NOMO-1 treated with dmso at 0.1 percent for 144 hours (cell line): Measurements from ENCODE around the gene THNSL1.
A peak's percentile ranks its signal among the peaks of the same experiment; 100 is the strongest.
"Not testable (repeated sequence)": the region's sequence is repeated elsewhere in the genome, so short reads cannot be mapped to it uniquely, and the experiment has no call there.

ENCODE experiments used
- DNase-seq: peaks from one replicate; lab custom pipeline; 2025; ENCODE audit not compliant: unreplicated experiment; lab: John Stamatoyannopoulos, UW

Gene THNSL1

DNA sequence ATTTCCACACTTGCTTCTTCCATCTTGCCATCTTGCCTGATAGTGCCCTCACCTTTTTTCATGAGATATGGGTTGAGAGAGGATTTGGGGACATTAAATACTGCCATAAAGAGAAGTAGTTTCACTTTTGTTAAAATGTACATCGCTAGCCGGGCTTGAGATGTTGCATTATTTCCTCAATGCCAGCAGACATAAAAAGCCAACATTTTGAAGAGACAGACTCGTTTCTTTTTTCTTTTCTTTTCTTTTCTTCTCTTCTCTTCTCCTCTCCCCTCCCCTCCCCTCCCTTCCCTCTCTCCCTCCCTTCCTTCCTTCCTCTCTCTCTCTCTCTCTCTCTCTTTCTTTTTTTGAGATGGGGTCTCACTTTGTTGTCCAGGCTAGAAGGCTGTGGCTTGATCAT is 18.4 kb upstream of the THNSL1 start:
- DNase-seq = no peak

DNA sequence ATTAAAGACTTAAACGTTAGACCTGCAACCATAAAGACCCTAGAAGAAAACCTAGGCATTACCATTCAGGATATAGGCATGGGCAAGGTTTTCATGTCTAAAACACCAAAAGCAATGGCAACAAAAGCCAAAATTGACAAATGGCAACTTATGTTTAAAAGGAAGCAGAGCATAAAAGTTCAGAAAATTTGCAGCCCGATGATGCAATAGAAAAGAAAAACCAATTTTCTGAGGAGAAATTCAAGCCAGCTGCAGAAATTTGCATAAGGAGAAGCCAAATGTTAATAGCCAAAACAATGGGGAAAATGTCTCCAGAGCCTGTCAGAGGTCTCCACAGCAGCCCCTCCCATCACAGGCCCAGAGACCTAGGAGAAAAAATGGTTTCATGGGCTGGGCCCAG is 4.8 kb upstream of the THNSL1 start:
- DNase-seq = not testable (repeated sequence)

DNA sequence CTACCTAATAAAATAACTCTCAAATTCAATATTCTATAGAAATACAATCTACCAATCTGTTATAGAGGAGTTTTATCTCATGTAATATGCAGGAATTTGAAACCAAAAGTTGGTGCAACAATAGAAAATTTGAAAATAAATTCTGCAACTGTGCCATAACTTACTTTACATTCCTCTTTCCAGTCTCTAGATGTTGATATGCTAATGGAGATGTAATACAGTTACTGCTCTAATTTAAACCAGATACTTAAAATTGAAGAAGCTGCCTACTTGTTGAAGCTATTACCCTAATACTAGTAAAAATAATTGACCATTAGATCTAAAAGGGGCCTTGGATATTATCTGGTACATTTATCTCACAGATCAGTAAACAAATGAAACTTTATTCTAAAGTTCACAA is 1.8 kb upstream of the THNSL1 start:
- DNase-seq = no peak

DNA sequence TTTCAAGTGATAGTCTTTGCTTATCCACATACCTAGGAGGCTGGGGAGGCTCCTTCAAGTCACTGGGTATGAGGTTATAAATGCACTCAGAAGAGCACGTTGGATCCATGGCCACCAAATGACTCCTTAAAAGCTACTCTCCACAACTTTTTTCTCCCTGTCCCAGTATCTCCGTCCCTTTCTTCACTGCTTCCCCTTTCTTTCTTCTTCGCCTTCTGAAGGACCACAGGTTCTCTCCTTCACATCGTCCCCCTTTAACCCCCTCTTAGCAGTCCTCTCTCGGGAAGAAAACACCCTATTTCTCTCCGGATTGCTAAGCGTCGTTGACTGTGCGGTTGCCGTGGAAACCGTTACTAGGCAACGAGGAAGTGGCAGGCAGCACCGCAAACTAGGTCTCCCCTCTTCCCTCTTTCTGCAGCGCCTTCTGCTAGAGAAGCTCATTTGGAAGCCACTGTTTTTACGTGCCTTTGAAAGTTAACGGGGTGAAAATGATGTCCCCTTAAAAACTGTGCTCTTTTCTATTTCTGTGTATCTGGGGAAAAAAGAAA is 510 bp upstream of the THNSL1 start, which contains the start of gene ENKUR:
ENKUR (minus strand) TSS at position 331 of the 548 bp plus-strand sequence; CDS start at position 109, 222 bp downstream.
- DNase-seq = peak; percentile 88

DNA sequence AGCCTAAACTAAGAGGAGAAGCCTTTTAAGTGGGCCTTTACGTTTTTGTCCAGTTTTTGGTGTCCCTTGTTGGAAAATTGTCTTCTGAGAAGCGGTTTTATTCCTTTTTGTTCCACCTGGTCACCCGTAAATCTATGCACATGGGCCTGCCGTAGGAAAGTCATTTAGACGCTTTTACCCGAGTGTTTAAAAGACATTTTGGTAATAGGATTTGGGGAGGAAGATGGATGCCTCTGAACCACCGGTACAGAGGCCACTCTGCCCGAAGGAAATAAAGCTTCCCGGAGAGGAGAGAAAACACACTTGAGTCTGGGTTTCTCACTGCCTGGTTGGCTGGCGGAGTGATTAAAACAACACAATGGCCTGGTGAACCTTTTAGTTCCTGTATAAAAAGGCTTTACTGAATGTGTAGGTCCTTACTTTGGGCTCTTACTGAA is 760 bp downstream of the THNSL1 start:
- DNase-seq = peak; percentile 42

DNA sequence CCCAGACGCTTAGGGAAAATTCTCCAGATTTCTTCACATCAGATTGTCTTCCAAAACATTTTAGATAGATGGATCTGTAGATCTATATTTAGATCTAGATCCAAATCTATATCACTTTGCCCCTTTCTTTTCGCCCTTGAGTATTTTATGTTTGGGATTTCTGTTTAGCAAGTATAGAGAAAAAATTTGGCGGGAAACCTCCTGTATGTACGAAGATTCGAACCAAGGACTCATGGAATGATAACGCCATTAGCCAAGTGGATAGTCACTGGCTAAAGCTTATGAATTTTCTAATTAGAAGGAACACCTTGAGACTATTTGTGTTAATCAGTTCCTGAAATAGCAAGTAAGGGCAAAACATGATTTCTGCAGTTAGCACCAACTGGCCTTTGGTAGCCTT is 1.2 kb downstream of the THNSL1 start:
- DNase-seq = no peak

DNA sequence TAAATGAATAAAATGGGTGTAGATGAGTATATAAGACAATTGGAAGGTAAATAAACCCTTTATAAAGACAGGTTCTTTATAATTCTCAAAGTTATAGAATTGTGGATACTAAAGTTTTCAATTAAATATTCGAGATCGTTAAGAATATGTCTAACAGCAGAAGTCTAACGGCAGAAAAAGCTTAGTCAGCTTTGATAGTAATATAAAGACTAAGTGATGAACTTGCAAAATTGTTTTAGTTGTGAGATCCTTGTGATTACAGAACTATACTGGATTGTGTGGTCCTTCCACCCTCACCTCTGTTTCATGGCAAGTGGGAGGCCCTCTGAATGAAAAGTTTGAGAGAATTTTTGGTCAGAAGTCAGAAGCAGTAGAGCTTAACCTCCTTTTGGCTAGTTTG is 2.3 kb downstream of the THNSL1 start:
- no peak for DNase-seq

DNA sequence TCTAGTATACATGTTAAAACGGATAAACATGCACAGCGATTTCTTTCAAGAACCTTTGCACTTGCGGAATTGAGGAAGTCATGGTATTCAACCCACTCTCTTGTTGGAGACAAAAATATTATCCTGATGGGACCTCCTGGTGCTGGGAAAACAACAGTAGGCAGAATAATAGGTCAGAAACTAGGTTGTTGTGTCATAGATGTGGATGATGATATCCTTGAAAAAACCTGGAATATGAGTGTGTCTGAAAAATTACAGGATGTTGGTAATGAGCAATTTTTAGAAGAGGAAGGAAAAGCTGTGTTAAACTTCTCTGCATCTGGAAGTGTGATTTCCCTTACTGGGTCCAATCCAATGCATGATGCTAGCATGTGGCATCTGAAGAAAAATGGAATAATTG is 6.9 kb downstream of the THNSL1 start:
- no peak for DNase-seq

DNA sequence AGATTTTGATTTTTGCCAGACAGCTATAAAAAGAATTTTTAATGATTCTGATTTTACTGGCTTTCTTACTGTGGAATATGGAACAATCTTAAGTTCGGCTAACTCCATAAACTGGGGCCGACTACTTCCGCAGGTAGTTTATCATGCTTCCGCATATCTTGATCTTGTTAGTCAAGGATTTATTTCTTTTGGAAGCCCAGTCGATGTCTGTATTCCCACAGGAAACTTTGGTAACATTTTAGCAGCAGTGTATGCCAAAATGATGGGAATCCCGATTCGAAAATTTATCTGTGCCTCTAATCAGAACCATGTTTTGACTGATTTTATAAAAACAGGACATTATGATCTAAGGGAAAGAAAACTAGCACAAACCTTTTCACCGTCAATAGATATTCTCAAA is 8.1 kb downstream of the THNSL1 start:
- DNase-seq = no peak

DNA sequence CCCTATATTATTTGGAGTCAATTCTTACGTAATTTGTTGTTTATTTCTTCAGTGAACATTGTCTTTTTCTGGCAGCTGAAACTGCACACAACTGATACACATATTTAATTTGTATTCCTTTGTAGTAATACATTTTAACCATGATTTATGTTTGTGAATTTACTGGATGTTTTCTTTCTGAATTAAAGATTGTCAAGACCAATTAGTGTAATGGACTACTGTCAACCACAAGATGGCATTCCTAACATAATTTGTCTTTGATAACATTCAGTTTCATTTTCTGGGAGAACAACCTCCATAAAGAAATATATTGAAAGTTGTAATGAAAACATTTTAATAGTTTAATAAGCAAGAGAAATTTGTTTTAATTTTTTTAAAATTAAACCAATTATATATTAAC is 10.1 kb downstream of the THNSL1 start:
- no peak for DNase-seq

DNA sequence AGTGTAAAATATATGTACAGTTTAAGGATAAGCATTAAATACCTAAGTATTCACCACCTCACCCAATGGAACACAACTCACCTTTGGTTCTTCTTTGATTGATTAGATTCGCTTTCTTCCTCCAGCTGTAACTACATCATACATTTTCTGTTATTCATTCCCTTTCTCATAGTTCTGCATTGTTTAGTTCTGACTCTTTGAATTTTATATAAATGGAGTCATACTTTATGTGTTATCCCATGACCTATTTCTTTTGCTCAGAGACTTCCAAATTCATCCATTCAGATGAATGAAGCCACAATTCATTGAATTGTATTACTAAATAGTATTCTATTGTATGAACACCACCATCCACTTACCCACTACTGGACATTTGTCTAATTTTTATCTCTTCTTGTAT is 12.3 kb downstream of the THNSL1 start:
- no peak for DNase-seq

DNA sequence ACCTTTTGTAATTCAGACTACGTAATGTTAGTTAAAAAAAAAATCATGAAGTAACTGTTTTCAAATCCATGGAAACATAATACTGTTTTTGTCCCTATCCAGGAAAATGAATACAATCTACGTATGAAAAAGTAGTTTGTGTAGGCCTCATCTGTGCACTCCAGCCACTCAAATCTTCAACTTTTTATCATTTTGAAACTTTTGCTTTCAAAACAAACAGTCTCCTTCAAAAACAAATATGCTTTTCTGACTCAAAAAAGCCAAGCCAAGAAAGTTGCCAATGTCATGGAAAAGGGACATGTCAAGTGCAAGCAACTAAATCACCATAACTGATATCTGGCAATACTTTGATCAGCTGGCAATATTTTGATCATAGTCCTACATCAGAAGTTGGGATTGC is 13.1 kb downstream of the THNSL1 start:
- DNase-seq = no peak

DNA sequence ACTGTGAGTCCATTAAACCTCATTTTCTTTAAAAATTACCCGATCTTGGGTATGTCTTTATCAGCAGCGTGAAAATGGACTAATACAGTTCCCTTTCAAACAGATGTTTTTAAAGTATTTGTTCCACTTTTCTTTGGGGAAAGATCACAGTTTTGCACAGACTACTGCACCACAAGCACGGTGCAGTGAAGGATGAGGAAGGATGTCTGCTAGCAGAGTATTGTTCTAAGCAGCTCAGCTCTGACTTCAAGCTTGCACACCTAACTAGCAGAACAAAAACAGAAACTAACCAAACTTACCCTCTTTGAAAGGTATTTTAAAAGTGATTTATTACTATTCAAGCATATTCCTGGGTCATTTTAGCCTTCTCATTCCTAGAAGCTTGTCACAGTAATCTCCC is 20.0 kb downstream of the THNSL1 start:
- DNase-seq = no peak

DNA sequence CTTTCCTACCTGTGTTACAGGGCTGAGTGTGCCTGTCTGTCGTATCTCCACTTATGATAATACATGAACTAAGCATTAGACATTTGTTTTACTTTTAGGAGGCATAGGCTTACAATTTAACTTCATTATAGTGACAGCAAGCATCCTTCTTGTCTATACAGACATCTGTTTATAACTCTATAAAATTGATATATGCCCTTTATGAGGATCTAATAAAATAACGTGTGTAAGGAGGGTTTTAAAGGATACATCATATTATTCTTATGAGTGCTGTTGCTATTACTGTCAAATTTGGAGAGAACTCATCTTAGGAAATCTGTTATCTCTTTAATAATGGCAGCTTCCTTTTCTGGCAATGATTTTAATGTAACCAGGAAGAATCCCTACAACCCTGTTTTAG is 21.9 kb downstream of the THNSL1 start:
- no peak for DNase-seq

DNA sequence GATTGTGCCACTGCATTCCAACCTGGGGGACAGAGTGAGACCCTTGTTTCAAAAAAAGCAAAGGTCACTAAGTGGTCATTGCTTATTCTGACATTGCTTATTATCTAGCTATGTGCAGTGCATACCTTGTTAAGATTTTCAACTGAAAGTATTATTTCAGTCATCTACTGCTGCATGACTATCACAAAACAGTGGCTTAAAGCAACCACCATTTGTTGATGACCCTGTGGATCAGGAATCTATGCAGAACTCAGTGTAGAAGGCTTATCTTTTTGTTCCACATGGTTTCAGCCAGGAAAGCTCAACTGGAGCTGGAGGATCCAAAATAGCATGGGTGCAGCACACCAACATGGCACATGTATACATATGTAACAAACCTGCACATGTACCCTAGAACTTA is 23.1 kb downstream of the THNSL1 start:
- DNase-seq = no peak

DNA sequence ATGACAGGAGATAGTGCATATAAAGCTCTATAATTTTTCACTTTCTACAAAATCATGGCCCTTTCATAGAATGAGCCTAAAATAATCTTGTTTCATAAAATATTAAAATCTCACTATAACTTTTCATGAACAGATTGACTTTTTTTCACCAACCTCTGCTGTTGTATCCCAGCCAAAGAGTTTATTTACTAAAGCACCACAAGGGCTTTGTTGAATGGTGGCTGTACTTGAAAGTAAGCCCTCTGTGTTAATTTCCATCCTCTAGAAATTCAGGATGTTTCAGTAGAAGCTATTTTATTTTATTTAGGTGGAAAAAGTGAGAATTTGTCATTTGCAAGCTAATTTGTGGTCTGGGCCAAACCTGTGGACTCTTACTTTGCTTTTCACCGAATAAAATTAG is 30.2 kb downstream of the THNSL1 start:
- no peak for DNase-seq

DNA sequence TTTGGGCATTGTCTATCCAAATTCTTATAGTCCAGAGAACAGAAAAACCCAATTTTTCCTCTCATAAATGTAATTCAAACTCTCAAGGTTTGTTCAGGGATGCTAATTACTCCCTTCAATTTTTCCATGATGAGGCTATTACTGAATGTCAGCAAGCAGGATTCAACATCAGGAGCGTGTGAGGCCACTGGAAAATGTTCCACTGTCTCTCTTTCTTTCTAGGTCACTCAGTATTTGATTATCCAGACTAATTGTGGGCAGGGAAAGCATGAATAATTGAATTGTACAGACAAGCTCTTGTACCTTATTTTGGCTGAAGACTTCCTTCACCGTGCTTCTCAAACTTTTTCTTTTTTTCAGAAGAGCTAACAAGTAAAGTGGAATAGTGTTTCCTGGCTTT is 30.7 kb downstream of the THNSL1 start:
- no peak for DNase-seq

DNA sequence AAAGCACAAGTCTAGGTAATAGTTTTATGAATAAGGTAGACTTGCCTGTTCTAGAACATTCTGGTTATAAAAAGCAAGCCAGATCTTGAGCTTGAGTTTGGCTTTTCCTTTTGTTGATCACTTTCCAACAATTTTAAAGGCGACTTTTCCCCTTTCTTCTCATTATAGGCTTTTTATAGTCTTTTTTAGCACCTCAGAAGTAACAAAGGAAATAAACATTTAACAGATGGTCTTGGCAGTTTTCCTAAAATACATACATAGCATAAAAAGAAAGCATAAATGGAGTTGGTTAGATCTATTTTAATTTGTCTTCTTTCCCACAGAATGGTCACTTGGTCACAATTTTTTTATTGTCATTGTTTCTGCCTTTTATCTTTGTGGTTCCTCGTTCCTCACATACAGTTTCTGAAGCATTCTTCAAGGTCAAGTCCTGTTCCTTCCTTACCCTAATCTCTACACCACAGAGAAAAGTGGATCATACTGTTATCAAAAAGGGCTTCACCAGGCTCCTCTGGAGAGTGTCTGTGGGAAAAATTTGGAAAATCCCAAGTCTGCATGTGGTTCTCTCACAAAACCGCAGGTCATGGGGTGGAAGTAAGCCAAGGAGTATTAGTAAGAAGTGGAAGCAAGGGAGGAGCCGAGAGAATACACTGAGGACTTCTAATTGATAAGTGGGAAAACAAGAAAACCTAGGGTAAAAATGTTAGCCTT is 31.3 kb downstream of the THNSL1 start:
- DNase-seq = no peak

DNA sequence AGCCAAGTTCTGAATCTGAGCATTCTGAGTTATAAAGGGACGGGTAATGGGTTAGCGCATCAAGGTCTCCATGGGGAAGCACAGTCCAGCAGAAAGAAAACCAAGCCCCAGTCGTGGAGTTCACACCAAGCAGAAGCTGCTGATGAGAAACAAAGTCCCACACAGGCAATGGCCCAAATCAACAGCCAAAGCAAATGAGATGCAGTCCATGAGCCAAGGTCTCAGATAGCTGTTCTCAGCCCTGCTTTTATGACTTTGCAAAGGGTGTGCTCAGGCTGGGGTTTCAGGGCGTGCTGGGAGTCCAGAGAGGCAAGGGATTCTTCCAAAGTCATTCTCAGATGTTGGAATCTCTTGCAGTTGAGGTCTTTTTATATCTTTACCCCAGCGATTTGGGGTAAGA is 32.0 kb downstream of the THNSL1 start:
- DNase-seq = no peak

DNA sequence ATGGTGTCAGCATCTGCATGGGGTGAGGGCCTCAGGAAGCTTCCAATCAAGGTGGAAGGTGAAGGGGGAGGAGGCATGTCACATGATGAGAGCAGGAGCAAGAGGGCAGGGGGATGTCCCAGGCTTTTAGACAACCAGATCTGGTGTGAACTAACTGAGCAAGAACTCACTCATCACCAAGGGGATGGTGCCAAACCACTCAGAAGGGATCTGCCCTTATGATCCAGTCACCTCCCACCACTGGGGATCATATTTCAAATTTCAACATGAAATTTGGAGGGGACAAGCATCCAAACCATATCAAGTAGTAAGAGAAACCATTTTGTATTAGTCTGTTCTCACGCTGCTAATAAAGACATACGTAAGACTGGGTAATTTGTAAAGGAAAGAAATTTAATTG is 33.6 kb downstream of the THNSL1 start:
- no peak for DNase-seq

DNA sequence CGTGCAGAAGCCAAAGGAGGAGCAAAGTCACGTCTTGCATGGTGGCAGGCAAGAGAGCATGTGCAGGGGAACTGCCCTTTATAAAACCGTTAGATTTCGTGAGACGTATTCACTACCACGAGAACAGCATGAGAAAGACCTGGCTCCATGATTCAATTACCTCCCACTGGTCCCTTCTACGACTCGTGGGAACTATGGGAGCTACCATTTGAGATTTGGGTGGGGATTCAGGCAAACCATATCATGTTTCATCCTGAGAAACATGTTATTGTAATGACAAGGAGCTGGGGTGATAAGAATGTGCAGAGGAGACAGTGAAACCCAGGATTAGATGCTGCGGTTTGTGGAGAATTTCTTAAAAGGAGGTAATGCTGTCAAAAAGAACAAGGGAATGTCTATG is 34.0 kb downstream of the THNSL1 start:
- DNase-seq = no peak

DNA sequence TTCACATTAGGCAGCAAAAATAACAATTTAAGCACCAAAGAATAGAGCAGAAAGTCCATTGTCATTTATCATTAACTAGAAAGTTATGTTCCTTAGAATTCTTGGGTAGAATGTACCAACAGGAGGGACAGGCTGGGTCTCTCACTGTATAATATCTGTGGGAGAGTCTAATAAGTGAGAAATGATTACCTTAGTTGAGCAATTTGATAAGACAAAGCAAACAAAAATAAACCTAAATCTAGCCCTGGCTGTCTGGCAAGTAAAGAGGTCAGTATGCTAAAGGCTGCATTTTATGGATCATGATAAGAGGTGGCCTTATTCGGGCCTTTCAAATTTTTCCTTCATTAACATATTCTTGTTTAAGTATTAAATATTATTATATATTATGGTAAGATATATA is 35.6 kb downstream of the THNSL1 start:
- no peak for DNase-seq

DNA sequence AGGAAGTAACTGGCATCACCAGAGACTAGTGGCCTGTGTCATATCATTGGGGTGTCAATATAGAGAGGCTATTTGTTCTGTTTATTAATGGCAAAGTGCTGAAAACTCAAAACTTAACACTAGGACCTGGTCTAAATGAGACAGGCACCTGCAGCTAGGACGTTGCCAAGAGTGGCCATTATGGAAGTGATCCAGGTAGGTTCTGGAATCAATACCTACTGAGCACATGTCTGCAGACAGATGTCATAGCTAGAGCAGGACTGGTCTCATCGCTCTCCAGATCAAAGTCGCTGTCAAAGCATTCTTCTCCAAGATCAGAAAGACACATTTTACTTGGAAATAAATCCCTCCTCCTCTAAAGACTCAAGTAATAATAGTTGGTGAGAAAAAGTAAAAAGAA is 40.3 kb downstream of the THNSL1 start:
- no peak for DNase-seq
